Spleen (tissue), 13 donors: Measurements from ENCODE around the gene ZKSCAN3. TPM values are rescaled to one million over a fixed set of nuclear protein-coding genes. Genes with fewer than 3 reads are reported as not detected.
"Not testable (repeated sequence)": the region's sequence is repeated elsewhere in the genome, so short reads cannot be mapped to it uniquely, and the experiment has no call there.

ENCODE experiments used
- DNase-seq: peaks from one replicate; pipeline ENCODE4 v3.0.0-alpha.2; 2020
- H3K27ac ChIP-seq, 8 donors: fragments of 200-600 bp; sonication (generic) in 7 of 8; 1 replicate in 4 of 8; 2 replicates in 4 of 8; pipeline versions ENCODE4 v1.5.0 to v1.8.0; 2016 to 2021; ENCODE audit warnings: inconsistent platforms in 4 of 8, mild to moderate bottlenecking in 4 of 8, moderate library complexity in 1 of 8
- H3K27me3 ChIP-seq, 7 donors: fragments of 200-600 bp; sonication (generic) in 6 of 7; replicated peaks in 1 of 7; 1 replicate in 4 of 7; 2 replicates in 3 of 7; pipeline versions ENCODE4 v1.5.0 to v1.8.0; 2016 to 2021; ENCODE audit warnings: inconsistent platforms in 3 of 7, mild to moderate bottlenecking in 1 of 7
- H3K36me3 ChIP-seq, 6 donors: fragments of 200-600 bp; sonication (generic) in 5 of 6; 1 replicate in 4 of 6; 2 replicates in 2 of 6; pipeline versions ENCODE4 v1.5.0 to v1.8.0; 2016 to 2021; ENCODE audit warnings: inconsistent platforms in 2 of 6
- H3K4me1 ChIP-seq, 6 donors: fragments of 200-600 bp; sonication (generic) in 5 of 6; 1 replicate in 3 of 6; 2 replicates in 3 of 6; pipeline versions ENCODE4 v1.5.0 to v1.8.0; 2016 to 2021; ENCODE audit warnings: inconsistent platforms in 3 of 6
- H3K4me3 ChIP-seq, 8 donors: fragments of 200-600 bp; sonication (generic) in 7 of 8; 1 replicate in 4 of 8; 2 replicates in 4 of 8; pipeline versions ENCODE4 v1.5.0 to v1.8.0; 2016 to 2021; ENCODE audit warnings: inconsistent platforms in 4 of 8, mild to moderate bottlenecking in 4 of 8, moderate library complexity in 2 of 8
- H3K9me3 ChIP-seq, 8 donors: fragments of 200-600 bp; sonication (generic) in 7 of 8; 1 replicate in 4 of 8; 2 replicates in 4 of 8; pipeline versions ENCODE4 v1.5.0 to v1.8.0; 2016 to 2021; ENCODE audit warnings: inconsistent platforms in 4 of 8
- POLR2A ChIP-seq, 3 donors: fragments of 450-650 bp; IDR thresholded peaks; one replicate each; pipeline ENCODE4 v1.5.1; 2017; ENCODE audit warnings: antibody characterized with exemption in 3 of 3, mild to moderate bottlenecking in 1 of 3
- POLR2AphosphoS5 ChIP-seq, 3 donors: sonication (generic); formaldehyde crosslinking; IDR thresholded peaks; one replicate each; pipeline ENCODE4 v1.5.1; 2017; ENCODE audit warnings: antibody characterized with exemption in 3 of 3
- WGBS, 5 donors: extraction: QIAGEN DNeasy Blood & Tissue Kit in 3 of 5; methylation state at CpG; one replicate each; pipeline versions ENCODE4 v1.1.5 to v1.1.7; 2013 to 2018; 5-methylcytosine and 5-hydroxymethylcytosine counted together
- intact Hi-C: fragments of 100-400 bp; cut with DNase I; formaldehyde crosslinking; loops from one replicate; pipeline ENCODE4 v1.15.0; 2023; ENCODE audit warnings: low total_unique reads
- long read RNA-seq, 2 donors: transcript quantifications; one replicate each; lab custom pipeline, GENCODE V29; 2026
- polyA plus RNA-seq, 3 donors: library from polyadenylated mRNA; stranded (reverse); fragments of 200-250 nt; gene quantifications; one replicate each; pipeline ENCODE4 v1.2.1, GENCODE V29; 2013
- total RNA-seq, 7 donors: library from RNA; depleted of rRNA in 3 of 7; stranded (reverse); fragments of >200 nt in 3 of 7; fragmentation: NEBNext Ultra II Directional in 4 of 7; extraction: Animal tissue kit (Norgen Biotek cat#: 25700) in 4 of 7; gene quantifications; one replicate each; pipeline versions ENCODE4 v1.1.0 to v1.2.1, GENCODE V29; 2016 to 2021
- TF ChIP-seq, protein P1 (sequence below), 11 experiments: fragments of 200-600 bp in 7 of 11; fragments of 450-650 bp in 4 of 11; sonication (generic) in 4 of 11; IDR thresholded peaks in 8 of 11; conservative IDR thresholded peaks in 3 of 11; 1 replicate in 7 of 11; 2 replicates in 4 of 11; pipeline versions ENCODE4 v1.4.0 to v1.8.0; 2016 to 2021; ENCODE audit warnings: antibody characterized with exemption in 11 of 11, inconsistent platforms in 4 of 11, mild to moderate bottlenecking in 1 of 11
- donor health status: healthy with polysubstance abuse.
- donor health status: DM: no; HTN: no; CAD: no; lungs with moderate emphysema.
- donor health status: DM: no; HTN: no; CAD: no.
- donor health status: Bipolar disorder and iron deficiency.
- donor health status: healthy.
- donor health status: DM: no; HTN: no; CAD: no.
- donor health status: DM: yes; HTN: yes; CAD: no.

ZKSCAN3 gene
- total RNA-seq (1 to 10 TPM; 4.9 to 8.4 (median 7.1) TPM), polyA plus RNA-seq (1 to 10 TPM; 1.0 to 2.2 (median 1.6) TPM)
- long read RNA-seq, donor 1 = 0 reads
- long read RNA-seq, donor 2 = 0 reads

DNA sequence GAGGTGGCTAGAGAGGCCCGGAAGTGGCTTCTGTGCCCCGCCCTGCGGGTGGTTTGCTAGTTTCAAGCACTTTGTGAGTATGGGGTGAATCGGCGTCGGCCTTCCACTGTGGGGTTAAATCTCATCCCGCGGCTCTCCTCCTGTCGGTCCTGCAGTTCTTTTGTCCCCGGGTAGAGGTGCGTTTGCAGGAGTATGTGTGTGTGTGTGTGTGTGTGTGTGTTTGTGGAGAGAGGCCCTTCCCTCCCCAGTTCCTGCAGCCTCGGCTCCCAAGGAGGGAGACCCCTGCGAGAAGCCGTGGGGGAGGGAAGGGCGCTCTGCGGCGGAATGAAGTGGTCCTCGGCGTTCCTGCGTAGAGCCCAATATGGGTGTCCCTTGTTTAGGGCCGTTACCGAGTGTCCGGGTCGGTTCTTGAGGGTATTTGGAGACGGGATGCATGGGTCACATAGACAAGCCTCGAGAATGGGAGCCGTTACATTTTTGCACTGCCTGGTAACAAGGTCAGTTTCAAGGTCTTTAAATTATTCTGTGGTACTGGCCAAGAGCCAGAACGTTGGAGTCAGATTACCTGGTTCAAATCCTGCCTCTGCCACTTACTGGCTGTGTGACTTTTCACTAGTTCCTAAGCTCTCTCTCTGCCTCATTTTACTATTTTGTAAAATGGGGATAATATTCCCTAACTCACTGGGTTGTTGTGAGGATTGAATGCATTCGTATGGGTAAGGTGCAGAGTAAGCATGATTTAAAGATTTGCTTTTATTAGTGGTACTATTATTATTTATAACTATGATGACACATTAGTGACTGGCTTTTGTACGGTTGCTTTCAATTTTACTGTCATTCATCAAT lies at the start of gene ZKSCAN3:
Gene ZKSCAN3, plus strand, starts transcription at position 56 of the 846 bp plus-strand sequence. CDS start 9,640 bp downstream, outside the sequence.
- 1 to 2% (median 1%) methylated on average over 29 to 30 of the region's 30 CpGs for WGBS, 5 donors
- peak within 1 kb of the TSS; percentile 55 to 84 (median 64) for H3K4me3 ChIP-seq
- peak within 1 kb of the TSS; percentile 24 to 87 (median 84) for H3K27ac ChIP-seq
- no peaks in the 10 kb centered on the region for H3K36me3 ChIP-seq
- TF ChIP-seq, protein P1, sequence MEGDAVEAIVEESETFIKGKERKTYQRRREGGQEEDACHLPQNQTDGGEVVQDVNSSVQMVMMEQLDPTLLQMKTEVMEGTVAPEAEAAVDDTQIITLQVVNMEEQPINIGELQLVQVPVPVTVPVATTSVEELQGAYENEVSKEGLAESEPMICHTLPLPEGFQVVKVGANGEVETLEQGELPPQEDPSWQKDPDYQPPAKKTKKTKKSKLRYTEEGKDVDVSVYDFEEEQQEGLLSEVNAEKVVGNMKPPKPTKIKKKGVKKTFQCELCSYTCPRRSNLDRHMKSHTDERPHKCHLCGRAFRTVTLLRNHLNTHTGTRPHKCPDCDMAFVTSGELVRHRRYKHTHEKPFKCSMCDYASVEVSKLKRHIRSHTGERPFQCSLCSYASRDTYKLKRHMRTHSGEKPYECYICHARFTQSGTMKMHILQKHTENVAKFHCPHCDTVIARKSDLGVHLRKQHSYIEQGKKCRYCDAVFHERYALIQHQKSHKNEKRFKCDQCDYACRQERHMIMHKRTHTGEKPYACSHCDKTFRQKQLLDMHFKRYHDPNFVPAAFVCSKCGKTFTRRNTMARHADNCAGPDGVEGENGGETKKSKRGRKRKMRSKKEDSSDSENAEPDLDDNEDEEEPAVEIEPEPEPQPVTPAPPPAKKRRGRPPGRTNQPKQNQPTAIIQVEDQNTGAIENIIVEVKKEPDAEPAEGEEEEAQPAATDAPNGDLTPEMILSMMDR (IDR thresholded peaks at IDR 0.05 in 8 of 11, conservative IDR thresholded peaks at IDR 0.05 in 3 of 11) = no peak
- TF ChIP-seq POLR2A (IDR thresholded peaks at IDR 0.05) (no peak), POLR2AphosphoS5 (IDR thresholded peaks at IDR 0.05) (peak; percentile 55 to 75 (median 62))
- DNase-seq = peak; percentile 97
- no peaks in the 10 kb centered on the region for H3K9me3 ChIP-seq
- peaks cover 0 to 4% (median 0%) of the 10 kb centered on the region in 7 donors for H3K27me3 ChIP-seq
- intact Hi-C loops = loop anchor here (10.0 kb wide), 1 partner anchor 215 kb away; no protein-coding TSS in a partner anchor
- H3K4me1 ChIP-seq = peaks cover 13 to 45% (median 25%) of the 10 kb centered on the region in 6 donors

DNA sequence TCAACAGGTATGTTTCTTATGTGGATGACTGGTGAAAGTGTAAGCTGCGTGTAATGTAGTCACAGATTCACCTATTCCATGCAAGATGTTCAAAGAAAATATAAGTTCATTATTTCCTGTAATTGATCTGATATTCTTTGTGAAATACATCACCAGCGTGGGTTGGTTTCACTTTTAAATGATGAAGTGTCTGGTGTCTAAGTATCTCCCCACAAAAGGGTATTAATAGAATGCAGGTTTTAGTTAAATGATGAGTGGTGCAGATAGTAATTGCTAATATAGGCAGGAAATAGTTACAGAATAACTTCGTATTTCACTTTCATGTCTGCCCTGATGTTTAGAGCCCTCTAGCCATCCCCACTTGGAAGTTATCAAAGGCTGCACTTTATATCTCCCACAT lies 46.2 kb upstream of the ZKSCAN3 start:
- Histone ChIP-seq H3K27me3 (no peaks in the 10 kb centered on the region), H3K9me3 (peaks cover 0 to 15% (median 8%) of the 10 kb centered on the region in 8 donors), H3K4me3 (no peak overlapping the region), H3K27ac (no peak overlapping the region), H3K4me1 (no peaks in the 10 kb centered on the region), H3K36me3 (peaks cover 0 to 15% (median 3%) of the 10 kb centered on the region in 6 donors)
- intact Hi-C loops = no loop called here
- TF ChIP-seq, protein P1 (IDR thresholded peaks at IDR 0.05 in 8 of 11, conservative IDR thresholded peaks at IDR 0.05 in 3 of 11) = no peak
- no peak for TF ChIP-seq POLR2A (IDR thresholded peaks at IDR 0.05)
- no peak for TF ChIP-seq POLR2AphosphoS5 (IDR thresholded peaks at IDR 0.05)
- 50 to 85% (median 70%) methylated on average over 3 of the region's 3 CpGs for WGBS, 5 donors
- DNase-seq = no peak

DNA sequence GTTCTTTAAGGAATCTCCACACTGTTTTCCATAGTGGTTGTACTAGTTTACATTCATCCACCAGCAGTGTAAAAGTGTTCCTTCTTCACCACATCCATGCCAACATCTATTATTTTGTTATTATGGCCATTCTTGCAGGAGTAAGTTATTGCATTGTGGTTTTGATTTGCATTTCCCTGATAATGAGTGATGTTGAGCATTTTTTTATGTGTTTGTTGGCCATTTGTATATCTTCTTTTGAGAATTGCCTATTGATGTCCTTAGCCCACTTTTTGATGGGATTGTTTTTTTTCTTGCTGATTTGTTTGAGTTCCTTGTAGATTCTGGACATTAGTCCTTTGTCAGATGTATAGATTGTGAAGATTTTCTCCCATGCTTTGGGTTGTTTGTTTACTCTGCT lies 43.4 kb upstream of the ZKSCAN3 start:
- H3K27ac ChIP-seq, intact Hi-C loops, H3K27me3 ChIP-seq, H3K4me1 ChIP-seq, H3K36me3 ChIP-seq, H3K4me3 ChIP-seq, DNase-seq: not testable (repeated sequence)
- H3K9me3 ChIP-seq = peaks cover 0 to 15% (median 8%) of the 10 kb centered on the region in 8 donors

DNA sequence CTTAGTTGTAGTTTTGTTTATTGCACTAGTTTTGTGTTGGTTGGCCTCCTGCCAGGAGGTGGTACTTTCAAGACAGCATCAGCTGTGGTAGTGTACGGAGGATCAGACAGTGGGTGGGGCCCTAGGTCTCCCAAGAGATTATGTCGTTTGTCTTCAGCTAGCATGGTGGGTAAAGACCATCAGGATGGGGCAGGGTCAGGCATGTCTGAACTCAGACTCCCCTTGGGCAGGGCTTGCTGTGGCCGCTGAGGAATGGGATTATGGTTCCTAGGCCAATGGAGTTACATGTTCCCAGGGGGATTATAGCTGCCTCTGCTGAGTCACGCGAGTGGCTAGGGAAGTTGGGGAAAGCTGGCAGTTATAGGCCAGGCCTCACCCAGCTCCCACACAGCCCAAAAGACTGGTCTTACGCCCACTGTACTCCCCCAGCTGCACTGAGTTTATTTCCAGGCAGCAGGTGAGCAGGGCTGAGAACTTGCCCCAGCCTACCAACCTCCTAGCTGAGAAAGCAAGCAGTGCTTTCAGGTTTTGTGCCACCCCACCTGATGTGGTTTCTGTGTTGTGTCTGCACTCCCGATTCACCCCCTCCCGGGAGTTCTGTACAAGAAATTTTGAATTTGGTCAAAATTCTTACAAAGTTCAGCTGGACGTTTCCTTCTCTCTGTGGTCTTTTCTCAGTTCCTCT lies 38.5 kb upstream of the ZKSCAN3 start:
- Histone ChIP-seq H3K4me1 (no peaks in the 10 kb centered on the region), H3K4me3 (no peak overlapping the region), H3K27ac (no peak overlapping the region), H3K9me3 (peaks cover 0 to 9% (median 4%) of the 10 kb centered on the region in 8 donors), H3K36me3 (no peaks in the 10 kb centered on the region), H3K27me3 (no peaks in the 10 kb centered on the region)
- WGBS, 5 donors = 72 to 87% (median 81%) methylated on average over 8 to 9 of the region's 9 CpGs
- TF ChIP-seq POLR2A (IDR thresholded peaks at IDR 0.05) (no peak), POLR2AphosphoS5 (IDR thresholded peaks at IDR 0.05) (no peak)
- TF ChIP-seq, protein P1 (IDR thresholded peaks at IDR 0.05 in 8 of 11, conservative IDR thresholded peaks at IDR 0.05 in 3 of 11) = no peak
- intact Hi-C loops = no loop called here
- no peak for DNase-seq
